ENCODE measurements around the gene DAZAP2.

DNA sequence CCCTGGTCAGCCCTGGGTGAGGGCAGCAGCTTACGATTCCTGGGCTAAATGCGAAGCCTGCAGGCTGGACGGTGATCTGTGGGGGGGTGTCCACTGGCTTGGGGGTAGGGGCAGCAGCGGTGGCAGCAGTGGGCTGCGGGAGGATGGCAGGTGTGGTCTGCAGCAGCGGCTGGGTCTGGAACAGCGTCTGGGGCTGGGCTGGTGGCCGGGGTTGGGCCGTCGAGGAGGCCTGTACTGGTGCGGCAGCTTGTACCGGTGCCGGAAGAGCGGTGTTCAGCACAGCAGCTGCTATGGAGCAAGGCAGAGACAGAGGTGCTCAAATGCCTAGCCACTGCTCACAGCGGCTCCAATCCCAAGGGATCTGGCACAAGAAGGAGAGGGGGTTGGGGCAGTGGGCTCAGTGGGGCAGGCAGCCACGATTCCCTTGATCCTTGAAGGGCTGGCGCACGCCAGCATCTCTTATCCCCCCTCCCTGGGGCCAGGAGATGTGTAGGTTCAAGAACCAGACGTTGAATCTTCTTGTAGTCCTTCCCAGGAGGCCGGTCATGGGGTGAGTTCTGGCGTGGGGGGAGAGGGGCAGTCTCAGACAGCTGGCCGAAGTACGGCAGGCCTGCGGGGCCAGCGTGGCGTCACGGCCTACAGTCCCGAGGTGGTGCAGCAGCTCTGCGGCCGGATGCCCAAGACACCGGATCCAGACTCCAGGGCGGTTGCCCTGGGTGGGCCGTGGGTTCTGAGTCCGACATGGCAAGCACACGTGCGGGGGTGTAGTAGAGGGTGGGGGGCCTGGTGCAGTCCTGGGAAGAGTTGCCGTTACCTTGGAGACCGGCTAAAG is 40.7 kb upstream of the DAZAP2 start:
- TF ChIP-seq, protein P1, sequence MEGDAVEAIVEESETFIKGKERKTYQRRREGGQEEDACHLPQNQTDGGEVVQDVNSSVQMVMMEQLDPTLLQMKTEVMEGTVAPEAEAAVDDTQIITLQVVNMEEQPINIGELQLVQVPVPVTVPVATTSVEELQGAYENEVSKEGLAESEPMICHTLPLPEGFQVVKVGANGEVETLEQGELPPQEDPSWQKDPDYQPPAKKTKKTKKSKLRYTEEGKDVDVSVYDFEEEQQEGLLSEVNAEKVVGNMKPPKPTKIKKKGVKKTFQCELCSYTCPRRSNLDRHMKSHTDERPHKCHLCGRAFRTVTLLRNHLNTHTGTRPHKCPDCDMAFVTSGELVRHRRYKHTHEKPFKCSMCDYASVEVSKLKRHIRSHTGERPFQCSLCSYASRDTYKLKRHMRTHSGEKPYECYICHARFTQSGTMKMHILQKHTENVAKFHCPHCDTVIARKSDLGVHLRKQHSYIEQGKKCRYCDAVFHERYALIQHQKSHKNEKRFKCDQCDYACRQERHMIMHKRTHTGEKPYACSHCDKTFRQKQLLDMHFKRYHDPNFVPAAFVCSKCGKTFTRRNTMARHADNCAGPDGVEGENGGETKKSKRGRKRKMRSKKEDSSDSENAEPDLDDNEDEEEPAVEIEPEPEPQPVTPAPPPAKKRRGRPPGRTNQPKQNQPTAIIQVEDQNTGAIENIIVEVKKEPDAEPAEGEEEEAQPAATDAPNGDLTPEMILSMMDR (IDR thresholded peaks at IDR 0.05): no peak
- TF ChIP-seq POLR2A (IDR thresholded peaks at IDR 0.05): no peak

Data from uterus (tissue), 2 donors.